ENCODE measurements around the gene TAS2R43.
"Not testable (repeated sequence)": the region's sequence is repeated elsewhere in the genome, so short reads cannot be mapped to it uniquely, and the experiment has no call there.

Gene TAS2R43

DNA sequence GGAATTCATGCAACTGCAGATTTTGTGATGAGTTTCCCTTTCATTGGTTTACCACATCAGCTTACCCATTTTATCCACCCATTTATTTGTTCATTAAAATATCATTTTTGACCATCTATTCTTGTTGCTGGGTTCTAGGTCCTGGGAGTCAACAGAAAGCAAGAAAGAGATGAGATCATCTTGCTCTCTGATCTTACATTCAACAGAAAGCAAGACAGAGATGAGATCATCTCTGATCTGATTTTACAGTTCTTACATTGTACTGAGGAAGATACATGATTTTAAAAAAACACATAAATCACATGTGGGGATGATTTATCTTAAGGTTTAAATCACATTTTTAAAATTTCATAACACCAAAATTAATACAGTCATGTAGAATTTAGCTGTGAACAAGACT, 32.3 kb downstream of the TAS2R43 start:
- DNase-seq (ENCODE audit: low spot score): no peak

DNA sequence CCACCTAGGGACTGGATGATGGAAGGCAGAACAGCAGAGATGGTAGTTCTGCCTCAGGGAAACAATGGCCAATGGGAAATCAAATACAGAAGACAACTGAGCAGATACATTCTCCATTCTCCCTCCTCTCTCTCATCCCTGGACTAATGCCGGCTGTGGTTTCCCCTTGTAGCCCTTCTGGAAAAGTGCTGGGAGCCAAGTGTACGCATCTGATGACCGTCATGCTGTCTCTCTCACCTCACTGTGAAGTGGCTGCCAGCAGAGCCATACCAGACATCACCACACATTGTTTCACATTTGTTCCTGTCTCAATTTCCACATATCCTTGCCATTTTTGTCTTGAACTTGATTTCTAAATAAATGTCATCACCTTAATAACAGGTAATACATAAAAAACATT, 33.1 kb downstream of the TAS2R43 start:
- no peak for DNase-seq (ENCODE audit: low spot score)

DNA sequence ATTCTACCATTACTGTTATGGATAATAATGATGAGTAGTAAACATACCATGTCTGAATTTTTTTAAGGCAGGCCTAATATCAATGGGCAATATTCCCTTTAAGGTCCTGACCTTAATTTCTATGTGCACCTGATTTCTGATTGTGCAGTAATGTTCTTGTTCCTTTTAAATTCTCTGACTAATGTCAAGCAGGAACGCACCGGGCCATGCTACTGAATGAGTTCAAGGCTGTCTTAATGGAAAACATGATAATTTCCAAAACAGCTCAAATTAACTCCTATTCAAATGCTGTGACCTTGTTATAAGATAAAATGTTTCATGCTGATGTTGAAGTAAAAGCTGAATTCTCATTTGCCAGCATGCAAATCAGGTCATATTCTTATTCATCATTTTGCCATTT, 36.8 kb downstream of the TAS2R43 start:
- DNase-seq (ENCODE audit: low spot score): no peak

DNA sequence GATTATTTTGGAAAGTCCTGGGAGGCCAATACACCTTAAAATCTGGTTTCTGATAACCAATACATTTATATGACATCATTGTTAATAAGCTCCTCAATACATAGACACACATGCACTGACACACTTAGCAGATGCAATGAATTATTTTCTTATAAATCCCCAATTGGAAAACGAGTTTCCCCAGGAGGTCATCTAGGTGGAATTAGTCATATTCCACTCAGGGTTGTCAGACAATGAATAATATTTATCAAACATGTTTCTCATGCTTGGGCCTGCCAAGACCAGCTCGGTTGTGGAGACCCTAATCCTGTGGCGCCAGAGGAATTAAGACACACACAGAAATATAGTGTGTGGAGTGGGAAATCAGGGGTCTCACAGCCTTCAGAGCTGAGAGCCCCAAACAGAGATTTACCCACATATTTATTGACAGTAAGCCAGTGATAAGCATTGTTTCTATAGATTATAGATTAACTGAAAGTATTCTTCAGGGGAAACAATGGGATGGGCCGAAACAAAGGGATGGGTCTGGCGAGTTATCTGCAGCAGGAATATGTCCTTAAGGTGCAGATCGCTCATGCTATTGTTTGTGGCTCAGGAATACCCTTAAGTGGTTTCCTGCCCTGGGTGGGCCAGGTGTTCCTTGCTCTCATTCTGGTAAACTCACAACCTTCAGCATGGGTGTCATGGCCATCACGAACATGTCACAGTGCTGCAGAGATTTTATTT, 42.1 kb downstream of the TAS2R43 start:
- not testable (repeated sequence) for DNase-seq (ENCODE audit: low spot score)

DNA sequence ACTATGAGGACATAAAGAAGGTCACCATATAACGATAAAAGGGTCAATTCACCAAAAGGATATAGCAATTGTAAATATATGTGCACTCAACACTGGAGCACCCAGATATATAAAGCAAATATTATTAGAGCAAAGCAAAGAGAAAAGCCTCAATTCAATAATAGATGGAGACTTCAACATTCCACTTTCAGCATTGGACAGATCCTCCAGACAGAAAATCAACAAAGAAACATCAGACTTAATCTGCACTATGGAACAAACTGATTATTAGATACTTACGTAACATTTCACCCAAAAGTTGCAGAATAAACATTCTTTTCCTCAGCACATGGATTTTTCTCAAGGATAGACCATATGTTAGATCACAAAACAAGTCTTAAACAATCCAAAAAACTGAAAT, 50.7 kb downstream of the TAS2R43 start:
- DNase-seq (ENCODE audit: low spot score): not testable (repeated sequence)

Data from kidney capillary endothelial cell (primary cell).